HepG2 (cell line): Measurements from ENCODE around the gene GGA2. TPM values are rescaled to one million over a fixed set of nuclear protein-coding genes. Genes with fewer than 3 reads are reported as not detected.

Experiments used
- AGO2 ChIP-seq: fragments of 200-400 bp; formaldehyde crosslinking; optimal IDR thresholded peaks from 2 replicates; pipeline ENCODE3; 2017; ENCODE audit warnings: mild to moderate bottlenecking, low read depth, low read length, moderate library complexity
- ARNTL ChIP-seq: sonication (generic); formaldehyde crosslinking; IDR thresholded peaks from 2 replicates; pipeline ENCODE4 v1.4.0; 2020; ENCODE audit warnings: mild to moderate bottlenecking, missing genetic modification reagents
- BRD4 ChIP-seq: sonication (generic); formaldehyde crosslinking; IDR thresholded peaks from 2 replicates; pipeline ENCODE4 v1.4.0; 2020; ENCODE audit warnings: missing genetic modification reagents
- E2F2 ChIP-seq: sonication (generic); formaldehyde crosslinking; IDR thresholded peaks from 2 replicates; pipeline ENCODE4 v1.4.0; 2020; ENCODE audit warnings: missing genetic modification reagents, borderline replicate concordance
- ELK4 ChIP-seq: sonication (generic); formaldehyde crosslinking; IDR thresholded peaks from 2 replicates; pipeline ENCODE4 v1.9.0; 2021; ENCODE audit warnings: missing genetic modification reagents, borderline replicate concordance
- FOXK1 ChIP-seq: sonication (generic); formaldehyde crosslinking; IDR thresholded peaks from 2 replicates; pipeline ENCODE4 v1.4.0; 2020; ENCODE audit warnings: low read depth, missing genetic modification reagents, borderline replicate concordance
- FOXM1 ChIP-seq: sonication (generic); formaldehyde crosslinking; IDR thresholded peaks from 2 replicates; pipeline ENCODE4 v1.5.0; 2020; ENCODE audit warnings: missing genetic modification reagents
- HNRNPLL ChIP-seq: fragments of 200-400 bp; formaldehyde crosslinking; IDR thresholded peaks from 2 replicates; pipeline ENCODE4 v1.6.1; 2017; ENCODE audit warnings: mild to moderate bottlenecking, low read depth, low read length; ENCODE audit not compliant: poor library complexity, severe bottlenecking
- JDP2 ChIP-seq: sonication (generic); formaldehyde crosslinking; IDR thresholded peaks from 2 replicates; pipeline ENCODE4 v1.8.1; 2022; ENCODE audit warnings: missing genetic modification reagents, borderline replicate concordance
- NRL ChIP-seq: sonication (generic); formaldehyde crosslinking; IDR thresholded peaks from 2 replicates; pipeline ENCODE4 v1.5.0; 2020; ENCODE audit warnings: missing genetic modification reagents, mild to moderate bottlenecking, moderate library complexity, borderline replicate concordance
- RAD51 ChIP-seq: fragments of 450-650 bp; IDR thresholded peaks from 2 replicates; pipeline ENCODE4 v1.6.1; 2016; ENCODE audit warnings: borderline replicate concordance
- RBM39 ChIP-seq: fragments of 200-400 bp; formaldehyde crosslinking; IDR thresholded peaks from one replicate; pipeline ENCODE4 v1.6.1; 2018; ENCODE audit warnings: antibody characterized with exemption, mild to moderate bottlenecking, low read depth, low read length; ENCODE audit not compliant: poor library complexity, severe bottlenecking
- RFX5 ChIP-seq: IDR thresholded peaks from 2 replicates; pipeline ENCODE4 v1.6.1; 2011; ENCODE audit warnings: low read depth, low read length, improper control_type of control experiment
- ZBTB4 ChIP-seq: sonication (generic); formaldehyde crosslinking; IDR thresholded peaks from 2 replicates; pipeline ENCODE4 v1.4.0; 2020; ENCODE audit warnings: missing genetic modification reagents, mild to moderate bottlenecking, borderline replicate concordance
- ZFP90 ChIP-seq: sonication (generic); formaldehyde crosslinking; IDR thresholded peaks from 2 replicates; pipeline ENCODE4 v1.8.0; 2022; ENCODE audit warnings: missing genetic modification reagents, mild to moderate bottlenecking, inconsistent platforms, borderline replicate concordance
- ZNF235 ChIP-seq: sonication (generic); formaldehyde crosslinking; IDR thresholded peaks from 2 replicates; pipeline ENCODE4 v1.8.1; 2023; ENCODE audit warnings: mild to moderate bottlenecking, missing genetic modification reagents, borderline replicate concordance
- ZNF275 ChIP-seq: sonication (generic); formaldehyde crosslinking; IDR thresholded peaks from 2 replicates; pipeline ENCODE4 v1.8.0; 2022; ENCODE audit warnings: missing genetic modification reagents, mild to moderate bottlenecking, inconsistent platforms, borderline replicate concordance
- ZNF276 ChIP-seq: sonication (generic); formaldehyde crosslinking; IDR thresholded peaks from 2 replicates; pipeline ENCODE4 v1.4.0; 2020; ENCODE audit warnings: mild to moderate bottlenecking, low read depth, missing genetic modification reagents
- ZNF317 ChIP-seq: sonication (generic); formaldehyde crosslinking; IDR thresholded peaks from 2 replicates; pipeline ENCODE4 v1.5.0; 2020; ENCODE audit warnings: mild to moderate bottlenecking, missing genetic modification reagents
- polyA plus RNA-seq, 8 experiments: library from polyadenylated mRNA; depleted of rRNA in 3 of 8; stranded (reverse) in 7 of 8; unstranded in 1 of 8; fragments of >200 nt; fragmentation: Illumina TruSeq in 4 of 8; extraction: Trizol in 4 of 8; gene quantifications; 2 replicates each; pipeline versions ENCODE4 v1.2.1 to v1.2.3, GENCODE V29; 2011 to 2016; ENCODE audit warnings: low read depth in 4 of 8, missing spikeins in 1 of 8, mixed read lengths in 1 of 8; ENCODE audit not compliant: insufficient read depth in 1 of 8
- total RNA-seq, 5 experiments: library from RNA; depleted of rRNA; stranded (reverse); fragments of >200 nt; fragmentation: Illumina TruSeq; extraction: Trizol; gene quantifications; 2 replicates each; pipeline ENCODE4 v1.2.3, GENCODE V29; 2016; ENCODE audit warnings: low read depth in 1 of 5

GGA2 gene
- total and polyA plus RNA-seq, 2 of the 13 experiments (the other 11 are each of a cell fraction or from before 2014, with no cell fraction given): 51.5 to 69.8 TPM

- TF ChIP-seq JDP2 (CRISPR knock-in tag): no peak
- TF ChIP-seq ZNF275 (CRISPR knock-in tag): peak; percentile 93
- peak; percentile 79 for TF ChIP-seq NRL (CRISPR knock-in tag)
- TF ChIP-seq ZNF235: peak; percentile 95; the same call in 1 of the 2 replicates
- TF ChIP-seq ZNF317 (CRISPR knock-in tag): peak; percentile 51; the same call in 1 of the 2 replicates
- peak; percentile 61 for TF ChIP-seq RFX5
- TF ChIP-seq AGO2: peak; percentile 99
- peak; percentile 69; the same call in 1 of the 2 replicates for TF ChIP-seq ELK4 (CRISPR knock-in tag)
- peak; percentile 85 for TF ChIP-seq FOXM1 (CRISPR knock-in tag)
- TF ChIP-seq ZBTB4 (CRISPR knock-in tag): peak; percentile 95
- peak; percentile 83; the same call in 1 of the 2 replicates for TF ChIP-seq FOXK1 (CRISPR knock-in tag)
- peak; percentile 75; the same call in 1 of the 2 replicates for TF ChIP-seq RAD51
- TF ChIP-seq HNRNPLL: peak; percentile 92
- TF ChIP-seq ZFP90 (CRISPR knock-in tag): peak; percentile 88
- peak; percentile 96 for TF ChIP-seq BRD4 (CRISPR knock-in tag)
- peak; percentile 96; the same call in 1 of the 2 replicates for TF ChIP-seq E2F2 (CRISPR knock-in tag)
- peak; percentile 100 for TF ChIP-seq ARNTL
- peak; percentile 95 for TF ChIP-seq ZNF276
- peak; percentile 99 for TF ChIP-seq RBM39
Observed at GRCh38 chr16:23510164-23510914, at the start of gene GGA2 (continued).
